ENCODE results near the gene EMSY.

DNA sequence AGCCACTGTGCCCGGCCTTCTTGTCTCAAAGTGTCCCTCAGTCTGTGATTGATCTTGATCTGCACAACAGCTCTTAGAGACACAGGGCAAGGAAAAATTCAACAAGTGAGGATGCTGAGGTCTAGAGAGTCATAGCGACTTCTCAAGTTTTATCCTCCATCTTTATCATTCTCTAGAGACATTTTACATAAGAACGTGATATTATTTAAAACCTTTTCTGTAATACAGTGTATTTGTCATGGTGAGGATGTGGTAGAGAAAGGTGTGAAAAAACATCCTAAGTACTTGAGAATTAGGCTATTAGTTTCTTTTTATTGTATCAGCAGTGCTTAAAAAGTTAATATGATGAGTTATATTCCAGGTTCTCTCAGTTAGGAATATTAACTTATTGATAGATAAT lies 50.2 kb downstream of the EMSY start:
- TF ChIP-seq POLR2A (IDR thresholded peaks at IDR 0.05; ENCODE audit: low read length) = no peak
- TF ChIP-seq GATA1 (IDR thresholded peaks at IDR 0.05; ENCODE audit: low read depth, low read length) = no peak

All from erythroblast (primary cell).